Kidney (tissue), 14 donors: Measurements from ENCODE around the gene MANEA. TPM values are rescaled to one million over a fixed set of nuclear protein-coding genes. Genes with fewer than 3 reads are reported as not detected.

Experiments
- DNase-seq, 5 donors: peaks; one replicate each; pipeline ENCODE4 v3.0.0-alpha.2; 2013 to 2020
- FAIRE-seq: peaks from 2 replicates; lab custom pipeline; 2012; peaks lifted over from hg19 to GRCh38; lab: Jason Lieb, UNC
- H3K27ac ChIP-seq, 2 donors: one replicate each; pipeline ENCODE4 v1.7.0; 2013; ENCODE audit warnings: low read depth in 2 of 2, low read length in 2 of 2, inconsistent platforms in 1 of 2
- H3K27me3 ChIP-seq: one replicate; pipeline ENCODE4 v1.7.1; 2013; ENCODE audit warnings: low read length, inconsistent platforms; ENCODE audit not compliant: control insufficient read depth, insufficient read depth
- H3K36me3 ChIP-seq, 3 donors: one replicate each; pipeline versions ENCODE4 v1.7.0 to v1.7.1; 2013; ENCODE audit warnings: low read length in 3 of 3, control low read depth in 1 of 3, inconsistent platforms in 1 of 3; ENCODE audit not compliant: insufficient read depth in 3 of 3, control insufficient read depth in 2 of 3
- H3K4me1 ChIP-seq, 3 donors: one replicate each; pipeline versions ENCODE4 v1.7.0 to v1.7.1; 2013; ENCODE audit warnings: low read length in 3 of 3, inconsistent platforms in 1 of 3, low read depth in 1 of 3; ENCODE audit not compliant: control insufficient read depth in 2 of 3, insufficient read depth in 2 of 3
- H3K4me3 ChIP-seq, 3 donors: one replicate each; pipeline versions ENCODE4 v1.7.0 to v1.8.1; 2013; ENCODE audit warnings: low read length in 3 of 3, control low read depth in 1 of 3, inconsistent platforms in 1 of 3
- H3K9ac ChIP-seq, 3 donors: one replicate each; pipeline versions ENCODE4 v1.7.0 to v1.7.1; 2013; ENCODE audit warnings: low read length in 3 of 3, control low read depth in 1 of 3, inconsistent platforms in 1 of 3
- H3K9me3 ChIP-seq, 3 donors: one replicate each; pipeline versions ENCODE4 v1.7.0 to v1.7.1; 2013; ENCODE audit warnings: low read length in 3 of 3, control low read depth in 1 of 3, inconsistent platforms in 1 of 3; ENCODE audit not compliant: control insufficient read depth in 2 of 3, insufficient read depth in 1 of 3
- intact Hi-C: fragments of 100-400 bp; cut with DNase I; formaldehyde crosslinking; loops from one replicate; pipeline ENCODE4 v1.11.1; 2022
- polyA plus RNA-seq: library from polyadenylated mRNA; stranded (reverse); fragments of 350-450 nt; fragmentation: Illumina TruSeq; extraction: RNeasy Lipid Tissue Mini Kit (QIAGEN cat#74804); gene quantifications from one replicate; pipeline ENCODE4 v1.2.3, GENCODE V29; 2014; ENCODE audit warnings: low read depth, low replicate concordance; ENCODE audit not compliant: insufficient read depth
- total RNA-seq: library from RNA; stranded (reverse); fragmentation: NEBNext Ultra II Directional; extraction: Animal tissue kit (Norgen Biotek cat#: 25700); gene quantifications from one replicate; pipeline ENCODE4 v1.2.1, GENCODE V29; 2021
- TF ChIP-seq, protein P1 (sequence below): IDR thresholded peaks from 3 replicates; pipeline ENCODE4 v1.5.1; 2012; ENCODE audit warnings: mild to moderate bottlenecking, moderate library complexity, borderline replicate concordance; ENCODE audit not compliant: insufficient read depth; ENCODE audit errors: extremely low read depth
- donor health status: control.
- donor health status: control.
- donor health status: control.
- donor health status: control.
- donor health status: control.
- donor health status: DM: yes; HTN: yes; CAD: no.
- donor health status: Normal renal cell carcinoma (clear cell type).

The MANEA gene
- total and polyA plus RNA-seq, 2 donors from 2014 or later = 5.4 to 15.6 TPM

DNA sequence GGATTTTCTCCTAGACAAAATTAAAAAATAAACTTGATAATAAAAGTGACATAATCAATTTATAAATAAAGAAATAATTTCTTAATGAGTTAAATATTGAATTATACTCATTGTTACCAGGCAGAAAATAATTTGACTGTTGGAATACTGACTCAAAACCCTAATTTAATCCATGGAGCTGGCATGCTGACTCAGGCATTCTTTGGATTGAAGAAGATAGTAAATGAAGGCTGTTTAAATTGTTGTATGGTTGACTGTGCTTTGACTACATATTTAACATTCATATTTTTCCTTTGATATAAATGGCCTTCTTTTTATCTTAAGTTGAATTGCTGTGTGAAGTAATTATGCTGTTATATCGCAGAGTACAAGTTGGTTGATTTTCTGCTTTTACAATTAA lies 11.7 kb downstream of the MANEA start:
- H3K36me3 ChIP-seq = no peaks in the 10 kb centered on the region

DNA sequence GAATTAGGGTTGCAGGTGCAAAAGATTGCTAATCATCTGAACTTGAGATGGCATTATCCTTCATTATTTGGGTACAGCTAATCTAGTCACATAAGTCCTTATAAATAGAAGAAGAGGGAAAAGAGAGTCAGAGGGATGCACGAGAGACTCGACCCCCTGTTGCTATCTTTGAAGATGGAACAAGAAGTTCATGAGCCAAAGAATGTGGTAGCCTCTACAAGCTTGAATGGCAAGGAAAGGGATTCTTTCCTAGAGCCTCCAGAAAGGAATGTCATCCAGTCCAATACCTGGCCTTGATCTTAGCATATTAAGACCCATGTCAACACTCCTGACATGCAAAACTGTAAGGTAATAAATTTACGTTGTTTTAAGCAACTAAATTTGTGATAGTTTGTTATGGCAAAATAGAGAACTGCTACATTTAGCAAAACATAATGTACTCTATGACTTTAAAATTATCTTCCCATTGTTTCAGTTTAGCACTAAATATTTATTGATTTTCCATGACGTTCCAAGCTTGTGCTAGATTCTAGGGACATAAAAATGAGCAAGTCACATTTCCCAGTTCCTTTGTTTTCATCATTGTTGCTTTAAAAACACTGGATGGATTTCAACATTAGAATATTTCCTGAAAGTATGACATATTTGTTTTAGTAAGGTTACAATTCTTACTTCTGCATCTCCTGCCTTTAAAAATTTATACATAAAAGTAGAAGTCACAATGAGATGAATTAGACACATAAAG lies 12.7 kb downstream of the MANEA start:
- TF ChIP-seq, protein P1, sequence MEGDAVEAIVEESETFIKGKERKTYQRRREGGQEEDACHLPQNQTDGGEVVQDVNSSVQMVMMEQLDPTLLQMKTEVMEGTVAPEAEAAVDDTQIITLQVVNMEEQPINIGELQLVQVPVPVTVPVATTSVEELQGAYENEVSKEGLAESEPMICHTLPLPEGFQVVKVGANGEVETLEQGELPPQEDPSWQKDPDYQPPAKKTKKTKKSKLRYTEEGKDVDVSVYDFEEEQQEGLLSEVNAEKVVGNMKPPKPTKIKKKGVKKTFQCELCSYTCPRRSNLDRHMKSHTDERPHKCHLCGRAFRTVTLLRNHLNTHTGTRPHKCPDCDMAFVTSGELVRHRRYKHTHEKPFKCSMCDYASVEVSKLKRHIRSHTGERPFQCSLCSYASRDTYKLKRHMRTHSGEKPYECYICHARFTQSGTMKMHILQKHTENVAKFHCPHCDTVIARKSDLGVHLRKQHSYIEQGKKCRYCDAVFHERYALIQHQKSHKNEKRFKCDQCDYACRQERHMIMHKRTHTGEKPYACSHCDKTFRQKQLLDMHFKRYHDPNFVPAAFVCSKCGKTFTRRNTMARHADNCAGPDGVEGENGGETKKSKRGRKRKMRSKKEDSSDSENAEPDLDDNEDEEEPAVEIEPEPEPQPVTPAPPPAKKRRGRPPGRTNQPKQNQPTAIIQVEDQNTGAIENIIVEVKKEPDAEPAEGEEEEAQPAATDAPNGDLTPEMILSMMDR = no peak
- Histone ChIP-seq H3K9ac (no peak overlapping the region), H3K36me3 (no peaks in the 10 kb centered on the region), H3K4me1 (no peaks in the 10 kb centered on the region), H3K9me3 (no peaks in the 10 kb centered on the region), H3K27me3 (no peaks in the 10 kb centered on the region), H3K4me3 (no peak overlapping the region), H3K27ac (no peak overlapping the region)
- intact Hi-C loops = no loop called here
- FAIRE-seq = no peak
- no peak for DNase-seq

More for the DNA sequence above, 11.7 kb downstream of the MANEA start:
- H3K4me1 ChIP-seq = no peaks in the 10 kb centered on the region
- H3K27ac ChIP-seq = no peak overlapping the region
- TF ChIP-seq, protein P1 = no peak
- FAIRE-seq (no peak), DNase-seq (no peak)
- H3K27me3 ChIP-seq = no peaks in the 10 kb centered on the region
- no peak overlapping the region for H3K9ac ChIP-seq
- intact Hi-C loops = no loop called here
- H3K9me3 ChIP-seq = peaks cover 0 to 7% (median 0%) of the 10 kb centered on the region in 3 donors
- H3K4me3 ChIP-seq = no peak overlapping the region

GRCh38 chr6:95593025-95593424 lies 15.7 kb downstream of the MANEA start:
- TF ChIP-seq, protein P1 = no peak
- H3K27ac ChIP-seq = no peak overlapping the region
- no peaks in the 10 kb centered on the region for H3K4me1 ChIP-seq
- intact Hi-C loops = no loop called here
- no peak overlapping the region for H3K4me3 ChIP-seq
- no peaks in the 10 kb centered on the region for H3K9me3 ChIP-seq
- no peaks in the 10 kb centered on the region for H3K27me3 ChIP-seq
- H3K36me3 ChIP-seq = no peaks in the 10 kb centered on the region
- DNase-seq (no peak), FAIRE-seq (no peak)
- H3K9ac ChIP-seq = no peak overlapping the region
